RWPE1 (cell line): Measurements from ENCODE around the gene NT5C3B.

Experiments used
- CTCF ChIA-PET: fragments of 350-600 bp; sonication (Branson Sonifier 250); formaldehyde crosslinking; extraction: SDS; loops from one replicate; lab custom pipeline; 2021; lab: Yijun Ruan, JAX
- POLR2A ChIA-PET: fragments of 400-600 bp; formaldehyde crosslinking; extraction: SDS; loops from one replicate; lab custom pipeline; 2020; ENCODE audit warnings: antibody characterized with exemption; ENCODE audit not compliant: low non-redundant PET; lab: Yijun Ruan, JAX
- DNase-seq: peaks from one replicate; pipeline ENCODE4 v3.0.0; 2012; ENCODE audit warnings: low spot score
- H3K27ac ChIP-seq: fragments of 450-650 bp; 2 replicates; pipeline ENCODE4 v1.5.1; 2017
- CTCF ChIP-seq: fragments of 450-650 bp; conservative IDR thresholded peaks from 2 replicates; pipeline ENCODE4 v1.5.1; 2017; ENCODE audit warnings: low read depth, mild to moderate bottlenecking

The NT5C3B gene

GRCh38 chr17:41825175-41825845 lies 10.7 kb downstream of the NT5C3B start:
- H3K27ac ChIP-seq, result peak overlapping the region; percentile 51
- CTCF ChIA-PET, result interaction anchor here (0.7 to 0.8 kb wide), 3 partner anchors 10 to 36 kb away, joined by 3 to 6 read pairs (median 5); no protein-coding TSS in a partner anchor
- no peak for TF ChIP-seq CTCF
- no peak for DNase-seq
- POLR2A ChIA-PET, result interaction anchor here (0.5 to 0.7 kb wide), 2 partner anchors 16 to 19 kb away, joined by 4 read pairs; no protein-coding TSS in a partner anchor

GRCh38 chr17:41824086-41824485 lies 11.9 kb downstream of the NT5C3B start:
- H3K27ac ChIP-seq, result peak overlapping the region; percentile 51
- POLR2A ChIA-PET, result interaction anchor here (0.6 kb wide), 1 partner anchor 14 kb away, joined by 3 read pairs; no protein-coding TSS in a partner anchor
- no peak for DNase-seq
- no peak for TF ChIP-seq CTCF
- CTCF ChIA-PET, result interaction anchor here (0.6 to 0.7 kb wide), 3 partner anchors 12 to 914 kb away, joined by 3 read pairs; no protein-coding TSS in a partner anchor

- peak overlapping the region; percentile 51 for H3K27ac ChIP-seq
- ChIA-PET CTCF (interaction anchor here (0.6 to 0.7 kb wide), 2 partner anchors 11 to 914 kb away, joined by 3 read pairs; no protein-coding TSS in a partner anchor), POLR2A (interaction anchor here (0.6 to 0.7 kb wide), 2 partner anchors 14 to 41 kb away, joined by 3 read pairs; partner anchors contain the start of gene KLHL11)
- no peak for TF ChIP-seq CTCF
- DNase-seq, result no peak
Observed at GRCh38 chr17:41823580-41823979, 12.5 kb downstream of the NT5C3B start.

GRCh38 chr17:41823141-41823524 lies 12.9 kb downstream of the NT5C3B start:
- no peak for TF ChIP-seq CTCF
- no peak for DNase-seq
- CTCF ChIA-PET, result interaction anchor here (0.9 kb wide), 1 partner anchor 21 kb away, joined by 3 read pairs; no protein-coding TSS in a partner anchor
- POLR2A ChIA-PET, result interaction anchor here (0.7 kb wide), 1 partner anchor 42 kb away, joined by 3 read pairs; the partner anchor contains the start of gene KLHL11
- H3K27ac ChIP-seq, result peak overlapping the region; percentile 51

- no peak for DNase-seq
- ChIA-PET CTCF (interaction anchor here (0.6 to 0.9 kb wide), 2 partner anchors 16 to 21 kb away, joined by 3 to 5 read pairs; no protein-coding TSS in a partner anchor), POLR2A (no interaction called here)
- no peak for TF ChIP-seq CTCF
- H3K27ac ChIP-seq, result peak overlapping the region; percentile 51
Observed at GRCh38 chr17:41822216-41823140, 13.6 kb downstream of the NT5C3B start.

- ChIA-PET CTCF (no interaction called here), POLR2A (no interaction called here)
- no peak for DNase-seq
- no peak for TF ChIP-seq CTCF
- H3K27ac ChIP-seq, result peak overlapping the region; percentile 51
Observed at GRCh38 chr17:41821776-41822175, 14.3 kb downstream of the NT5C3B start.
